GM19397 (cell line): ENCODE measurements around the gene OR4B1.
"Not testable (repeated sequence)": the region's sequence is repeated elsewhere in the genome, so short reads cannot be mapped to it uniquely, and the experiment has no call there.

Experiments used
- ATAC-seq: cut with Tn5 transposase; IDR thresholded peaks from one replicate; pipeline ENCODE4 v1.9.1; 2021; ENCODE audit warnings: mild to moderate bottlenecking, moderate library complexity; ENCODE audit not compliant: unreplicated experiment

Gene OR4B1

DNA sequence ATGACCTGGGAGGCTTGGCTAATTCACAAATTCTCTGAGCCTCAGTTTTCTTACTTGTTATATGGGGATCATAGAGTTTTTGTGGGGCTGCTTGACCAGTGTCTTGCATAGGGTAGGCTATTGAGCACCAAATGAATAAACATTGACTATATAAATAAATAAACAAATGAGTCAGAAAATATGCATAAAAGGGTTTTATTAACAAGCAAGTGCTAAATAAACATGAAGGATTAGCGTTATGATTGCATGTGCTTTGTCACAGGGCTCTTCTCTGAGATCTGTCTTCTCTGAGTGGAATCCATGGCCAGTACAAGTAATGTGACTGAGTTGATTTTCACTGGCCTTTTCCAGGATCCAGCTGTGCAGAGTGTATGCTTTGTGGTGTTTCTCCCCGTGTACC, at the start of gene OR4B1:
OR4B1 (plus strand) TSS at position 301 of the 400 bp plus-strand sequence; CDS start at position 301, 0 bp downstream.
- no peak for ATAC-seq

GRCh38 chr11:48167380-48167779, 49.2 kb upstream of the OR4B1 start:
- no peak for ATAC-seq

DNA sequence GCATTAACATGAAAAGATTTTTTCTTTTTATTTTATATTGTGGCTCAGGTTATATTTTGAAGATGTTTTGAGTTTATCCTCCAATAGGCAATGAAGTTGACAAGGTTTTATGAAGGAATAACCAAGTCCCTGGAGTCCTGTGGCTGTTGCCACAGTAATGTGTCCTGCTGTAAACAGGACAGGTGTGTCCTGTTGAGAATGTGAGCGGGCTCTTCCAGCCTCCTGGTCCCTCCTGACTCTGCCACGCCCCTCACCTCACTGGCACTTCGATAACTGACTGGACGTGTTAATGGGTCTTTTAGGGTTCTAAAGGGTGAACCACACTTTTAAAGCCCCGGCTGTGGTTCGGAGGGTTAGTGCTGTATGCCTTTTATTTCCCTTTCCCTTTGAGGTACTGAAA, 47.8 kb upstream of the OR4B1 start:
- no peak for ATAC-seq

DNA sequence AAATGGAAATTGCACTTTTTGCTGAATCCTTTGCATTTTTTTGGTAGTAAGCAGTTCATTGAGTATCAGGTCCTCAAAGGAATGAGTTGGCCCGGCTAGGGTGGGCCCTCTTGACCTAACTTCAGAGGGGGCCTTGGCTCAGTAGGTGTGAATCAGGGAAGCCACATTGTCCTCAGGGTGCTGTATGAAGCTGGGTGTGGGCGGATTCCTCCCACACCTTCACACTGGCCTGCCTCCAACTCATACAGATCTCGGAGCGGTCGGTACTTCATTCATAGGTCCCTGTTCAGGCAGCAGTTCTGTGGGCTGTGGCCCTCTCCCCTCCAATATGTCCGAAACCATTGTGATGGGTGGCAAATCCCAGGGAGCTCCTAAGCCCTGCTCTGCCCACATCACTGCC, 47.4 kb upstream of the OR4B1 start:
- no peak for ATAC-seq

DNA sequence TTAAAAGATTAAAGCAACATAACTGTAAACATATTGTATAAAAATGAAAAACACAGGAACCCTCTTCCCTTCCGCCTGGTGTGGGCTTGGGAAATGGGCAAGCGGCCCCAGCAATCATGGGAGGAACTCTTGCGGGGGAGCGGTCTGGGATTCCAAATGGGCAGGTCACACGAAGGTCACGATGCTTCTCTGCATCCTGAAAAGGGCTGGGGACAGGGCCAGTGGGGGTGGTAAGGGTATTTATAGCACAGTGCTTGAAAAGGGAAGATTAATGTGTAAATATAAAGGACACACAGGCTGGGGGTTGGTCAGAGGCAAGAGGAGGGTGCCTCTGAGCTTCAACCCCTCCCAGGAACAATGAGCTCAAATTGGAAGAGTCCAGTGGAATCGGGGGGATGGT, 46.9 kb upstream of the OR4B1 start:
- ATAC-seq, result no peak

- ATAC-seq, result no peak
These were observed 46.1 kb upstream of the OR4B1 start for GRCh38 chr11:48170241-48171233.

DNA sequence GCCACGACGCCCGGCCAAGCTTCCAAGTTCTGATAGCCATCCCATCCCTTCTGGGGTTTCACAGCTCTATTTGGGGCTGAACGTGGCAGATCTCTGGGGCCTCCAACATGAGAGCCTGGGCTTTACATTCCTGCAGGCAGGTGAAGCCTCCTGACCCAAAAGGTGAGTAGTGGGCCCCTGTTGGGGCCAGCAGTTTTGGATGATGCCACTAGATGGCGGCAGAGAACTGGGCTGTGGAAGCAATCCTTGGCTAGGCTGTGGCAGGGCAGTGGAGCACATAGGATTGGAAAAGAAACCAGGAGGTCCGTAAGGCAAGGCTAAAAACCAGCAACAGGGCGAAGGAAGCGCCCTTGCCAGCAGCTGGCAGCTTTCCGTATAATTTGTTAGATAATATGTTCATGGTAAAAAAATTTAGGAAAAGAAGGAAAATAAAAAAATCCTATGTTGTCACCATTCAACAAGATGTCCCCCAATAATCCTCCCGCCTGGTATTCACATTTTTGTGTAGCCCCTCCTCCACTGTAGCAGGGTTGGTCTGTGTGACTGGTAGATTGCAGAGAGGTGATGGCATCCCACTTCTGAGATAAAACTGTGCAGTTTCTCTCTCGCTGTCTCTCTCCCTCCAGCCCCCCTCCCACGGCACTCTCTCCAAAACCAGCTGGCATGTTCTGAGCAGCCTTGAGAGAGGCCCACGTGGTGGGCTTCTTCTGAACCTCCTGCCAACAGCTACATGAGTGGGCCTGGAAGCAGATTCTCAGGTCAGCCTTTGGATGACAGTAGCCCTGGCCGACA, 43.6 kb upstream of the OR4B1 start:
- peak; percentile 81 for ATAC-seq

DNA sequence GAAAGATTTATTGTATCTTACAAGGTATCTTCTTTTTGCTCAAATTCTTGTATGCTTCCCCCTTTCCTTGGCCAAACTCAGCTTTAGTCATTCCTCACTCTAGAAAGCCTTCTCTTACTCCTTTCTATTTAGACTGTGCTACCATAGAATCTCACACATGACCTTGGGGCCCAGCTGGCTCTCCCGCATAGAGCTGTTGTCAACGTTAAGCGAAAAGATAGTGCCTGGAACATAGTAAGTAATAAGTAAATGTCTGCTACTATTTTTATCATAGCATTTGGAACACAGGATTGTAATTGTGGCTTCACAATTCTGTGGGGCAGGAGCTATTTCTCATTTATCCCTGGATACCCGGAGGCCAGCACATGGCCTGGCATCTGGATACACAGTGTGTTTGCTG, 38.9 kb upstream of the OR4B1 start:
- no peak for ATAC-seq

DNA sequence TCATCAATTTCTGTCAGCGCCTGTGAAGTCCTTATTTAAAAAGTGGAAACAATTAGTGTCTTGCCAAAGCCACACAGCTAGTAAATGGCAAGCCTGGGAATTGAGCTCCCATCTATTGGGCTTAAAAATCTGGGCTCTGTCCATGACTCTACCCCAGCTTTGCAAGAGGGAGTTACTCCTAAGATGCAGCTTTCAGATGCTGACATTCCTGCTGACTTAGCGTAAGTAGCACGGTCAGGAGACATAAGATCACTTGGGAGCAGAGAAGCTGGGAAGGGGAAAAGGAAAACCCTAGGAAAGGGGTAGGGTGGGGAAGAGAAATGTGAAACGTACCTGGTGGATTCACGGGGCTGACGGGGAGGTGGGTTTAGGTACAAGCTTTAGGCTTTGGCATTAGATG, 36.0 kb upstream of the OR4B1 start:
- ATAC-seq, result no peak

DNA sequence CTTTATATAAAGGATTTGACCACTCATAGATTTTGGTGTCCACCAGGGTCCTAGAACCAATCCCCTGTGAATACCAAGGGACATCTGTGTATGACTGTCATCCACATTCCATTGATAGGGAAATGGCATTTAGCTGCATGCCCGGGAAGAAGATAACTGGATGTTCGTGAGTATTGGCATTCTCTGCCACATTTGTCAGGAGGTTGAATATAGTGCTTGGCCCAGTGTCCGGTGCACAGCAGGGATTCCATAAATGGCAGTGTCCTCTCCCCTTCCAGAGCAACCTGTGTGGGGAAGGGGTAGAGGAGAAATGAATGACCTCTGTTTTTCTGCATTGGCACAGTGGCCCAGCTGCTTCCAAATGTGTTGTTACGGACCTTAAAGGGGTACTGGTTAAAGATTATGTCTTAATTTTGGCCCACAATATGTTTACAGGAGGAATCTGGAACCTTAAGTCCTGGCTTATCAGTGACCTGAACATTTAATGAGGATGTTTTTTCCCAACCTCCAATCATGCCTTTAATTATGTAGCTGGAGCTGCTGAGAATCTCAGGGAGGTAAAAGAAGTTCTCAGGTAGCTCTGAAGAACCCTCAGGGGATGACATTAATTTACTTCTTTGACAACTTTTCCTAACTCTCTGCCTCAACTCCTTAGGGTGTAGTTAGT, 33.6 kb upstream of the OR4B1 start:
- ATAC-seq, result no peak

DNA sequence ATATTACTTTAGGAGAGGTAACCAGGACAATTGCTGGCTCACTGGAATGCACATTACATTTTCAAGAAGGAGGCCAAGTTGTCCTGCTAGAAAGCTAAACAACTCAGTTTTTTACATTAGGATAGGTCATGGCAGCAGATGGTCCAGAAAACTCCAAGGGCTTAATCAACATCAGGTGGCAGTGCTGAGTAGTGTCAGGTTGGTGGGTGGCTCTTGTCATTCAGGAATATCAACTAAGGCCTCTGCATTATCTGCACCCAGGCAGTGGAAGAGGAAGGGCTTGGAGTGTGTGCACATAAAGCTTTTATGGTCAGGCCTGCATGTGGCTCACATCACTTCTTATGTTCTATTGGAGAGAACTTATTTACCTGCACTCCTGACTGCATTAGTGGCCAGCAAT, 32.2 kb upstream of the OR4B1 start:
- ATAC-seq, result no peak

- not testable (repeated sequence) for ATAC-seq
These were observed 25.5 kb upstream of the OR4B1 start for GRCh38 chr11:48190906-48191654.

GRCh38 chr11:48193876-48194275, 22.7 kb upstream of the OR4B1 start:
- no peak for ATAC-seq

DNA sequence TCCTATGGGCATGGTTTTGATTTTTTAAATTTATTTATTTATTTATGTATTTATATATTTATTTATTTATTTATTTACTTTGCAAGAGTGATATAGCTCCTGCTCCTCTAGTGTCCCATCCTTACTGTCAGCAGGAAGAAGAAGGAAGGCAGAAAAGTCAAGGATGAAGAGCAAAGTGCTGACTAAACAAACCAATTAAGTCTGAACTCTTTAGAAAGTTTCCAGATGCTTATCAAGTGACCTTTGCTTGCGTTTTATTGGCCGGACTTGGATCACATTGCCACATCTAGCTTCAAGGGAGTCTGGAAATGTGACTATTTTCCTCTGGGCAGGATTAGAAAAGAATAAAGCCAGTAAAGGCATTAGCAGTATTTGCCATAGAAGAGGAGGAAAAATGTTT, 8.7 kb upstream of the OR4B1 start:
- no peak for ATAC-seq

DNA sequence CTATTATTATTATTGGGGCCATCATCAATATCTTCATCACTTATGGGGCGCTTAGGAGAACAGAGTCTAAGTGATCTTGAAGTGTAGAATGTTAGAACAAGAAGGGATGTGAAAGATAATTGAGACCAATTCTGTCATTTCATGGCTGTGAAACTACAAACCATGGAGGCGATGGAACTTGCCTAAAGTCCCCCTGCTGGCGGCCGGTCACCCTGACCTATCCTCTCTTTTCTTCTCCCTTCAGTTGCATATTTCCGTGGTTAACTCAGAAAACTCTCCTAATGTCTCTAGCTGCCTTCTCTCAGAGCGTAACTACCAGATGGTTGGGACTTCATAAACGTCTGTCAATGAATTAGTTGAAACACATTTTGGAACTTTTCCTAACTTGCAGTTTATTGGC, 6.6 kb upstream of the OR4B1 start:
- no peak for ATAC-seq

DNA sequence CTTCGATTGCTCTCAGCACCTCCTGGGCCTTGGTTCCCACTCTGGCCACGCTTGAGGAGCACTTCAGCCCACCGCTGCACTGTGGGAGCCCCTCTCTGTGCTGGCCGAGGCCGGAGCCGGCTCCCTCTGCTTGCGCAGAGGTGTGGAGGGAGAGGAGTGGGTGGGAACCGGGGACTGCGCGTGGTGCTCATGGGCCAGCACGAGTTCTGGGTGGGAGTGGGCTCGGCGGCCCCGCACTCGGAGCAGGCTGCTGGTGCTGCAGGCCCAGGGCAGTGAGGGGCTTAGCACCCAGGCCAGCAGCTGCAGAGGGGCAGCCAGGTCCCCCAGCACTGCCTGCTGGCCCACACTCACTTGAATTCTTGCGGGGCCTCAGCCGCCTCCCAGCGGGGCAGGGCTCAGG, 12.2 kb downstream of the OR4B1 start:
- no peak for ATAC-seq

GRCh38 chr11:48230057-48230456, 13.4 kb downstream of the OR4B1 start:
- ATAC-seq, result not testable (repeated sequence)

- ATAC-seq, result no peak
These were observed 21.1 kb downstream of the OR4B1 start for GRCh38 chr11:48237727-48238126.

DNA sequence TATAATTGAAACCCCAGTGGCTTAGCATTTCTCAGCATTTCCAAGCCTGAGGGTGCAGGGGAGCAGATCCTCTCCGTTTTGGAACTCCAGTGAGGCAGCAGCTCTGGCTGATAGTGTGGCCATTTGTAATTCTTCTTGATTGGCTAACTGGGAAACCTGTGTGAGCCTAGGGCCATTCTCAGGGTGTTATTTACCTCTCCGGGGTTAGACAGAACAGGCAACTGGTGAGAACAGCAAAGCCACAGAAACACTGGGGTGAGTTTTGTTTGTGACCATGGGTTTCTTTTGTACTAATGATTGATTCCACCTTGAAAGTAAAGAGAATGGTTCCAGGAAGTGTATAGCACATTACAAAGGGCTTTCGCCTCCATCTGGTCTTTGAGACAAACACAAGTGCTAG, 25.9 kb downstream of the OR4B1 start:
- no peak for ATAC-seq

DNA sequence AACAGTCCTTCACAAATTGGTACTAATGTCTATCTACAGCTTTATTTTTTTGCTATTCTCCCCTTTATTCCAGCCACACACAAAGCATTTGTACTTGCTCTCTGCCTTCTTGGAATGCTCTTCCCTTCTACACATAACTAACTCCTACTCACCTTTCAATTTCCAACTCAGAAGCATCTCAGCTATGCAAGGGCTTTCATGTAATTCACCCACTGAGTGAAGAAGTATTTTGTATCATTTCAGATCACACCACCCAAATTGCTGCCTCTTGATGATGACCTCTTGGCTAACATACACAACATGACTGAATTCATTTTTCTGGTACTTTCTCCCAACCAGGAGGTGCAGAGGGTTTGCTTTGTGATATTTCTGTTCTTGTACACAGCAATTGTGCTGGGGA, 28.2 kb downstream of the OR4B1 start, which contains the start of gene OR4X2:
OR4X2 (plus strand) TSS at position 301 of the 400 bp plus-strand sequence; CDS start at position 301, 0 bp downstream.
- ATAC-seq, result no peak
